HL-60 (cell line): ENCODE results near the gene PER1.

Experiments
- POLR2AphosphoS5 ChIP-seq: IDR thresholded peaks from 2 replicates; pipeline ENCODE4 v1.6.1; 2012; ENCODE audit warnings: low read depth
- TF ChIP-seq, protein P1 (sequence below): IDR thresholded peaks from one replicate; pipeline ENCODE4 v1.5.1; 2011; ENCODE audit warnings: low read length, control low read depth, inconsistent platforms; ENCODE audit not compliant: insufficient read depth
- TF ChIP-seq, protein P2 (sequence below): IDR thresholded peaks from 2 replicates; pipeline ENCODE4 v1.6.1; 2012; ENCODE audit warnings: low read depth; ENCODE audit not compliant: insufficient replicate concordance

DNA sequence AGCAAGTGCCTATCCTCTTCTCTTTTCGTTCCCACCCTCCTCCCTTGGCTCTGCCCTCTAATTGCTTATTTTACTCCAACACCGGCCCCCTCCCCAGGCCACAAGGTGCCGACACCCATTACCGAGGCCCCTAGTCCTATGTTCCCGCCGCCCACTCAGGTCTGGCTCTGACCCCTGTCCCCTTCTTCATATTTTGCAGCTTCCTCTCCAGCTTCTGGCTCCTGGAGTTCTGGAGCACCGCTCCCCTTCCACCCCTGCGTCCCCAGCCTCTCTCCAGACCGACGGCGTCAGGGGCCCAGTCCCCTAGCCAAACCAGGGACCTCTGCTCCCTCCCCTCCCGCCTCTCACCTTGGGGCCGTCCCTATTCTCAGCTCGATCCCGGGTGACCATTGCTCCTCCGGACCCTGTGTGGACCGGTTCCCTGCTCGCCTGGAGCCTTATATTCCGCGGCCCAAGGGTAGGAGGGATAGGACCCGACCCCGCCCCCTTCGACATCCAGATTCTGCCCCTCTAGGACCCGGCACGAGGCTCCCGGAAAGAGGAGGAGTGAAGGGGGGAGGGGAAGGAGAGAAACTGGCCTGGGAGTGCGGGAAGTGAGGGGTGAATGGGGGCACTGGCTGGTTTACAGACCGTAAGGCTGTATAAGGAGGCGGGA is 28.4 kb downstream of the PER1 start, which contains the start of gene HES7:
- TF ChIP-seq, protein P1, sequence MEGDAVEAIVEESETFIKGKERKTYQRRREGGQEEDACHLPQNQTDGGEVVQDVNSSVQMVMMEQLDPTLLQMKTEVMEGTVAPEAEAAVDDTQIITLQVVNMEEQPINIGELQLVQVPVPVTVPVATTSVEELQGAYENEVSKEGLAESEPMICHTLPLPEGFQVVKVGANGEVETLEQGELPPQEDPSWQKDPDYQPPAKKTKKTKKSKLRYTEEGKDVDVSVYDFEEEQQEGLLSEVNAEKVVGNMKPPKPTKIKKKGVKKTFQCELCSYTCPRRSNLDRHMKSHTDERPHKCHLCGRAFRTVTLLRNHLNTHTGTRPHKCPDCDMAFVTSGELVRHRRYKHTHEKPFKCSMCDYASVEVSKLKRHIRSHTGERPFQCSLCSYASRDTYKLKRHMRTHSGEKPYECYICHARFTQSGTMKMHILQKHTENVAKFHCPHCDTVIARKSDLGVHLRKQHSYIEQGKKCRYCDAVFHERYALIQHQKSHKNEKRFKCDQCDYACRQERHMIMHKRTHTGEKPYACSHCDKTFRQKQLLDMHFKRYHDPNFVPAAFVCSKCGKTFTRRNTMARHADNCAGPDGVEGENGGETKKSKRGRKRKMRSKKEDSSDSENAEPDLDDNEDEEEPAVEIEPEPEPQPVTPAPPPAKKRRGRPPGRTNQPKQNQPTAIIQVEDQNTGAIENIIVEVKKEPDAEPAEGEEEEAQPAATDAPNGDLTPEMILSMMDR: no peak
- TF ChIP-seq POLR2AphosphoS5: no peak
- TF ChIP-seq, protein P2, sequence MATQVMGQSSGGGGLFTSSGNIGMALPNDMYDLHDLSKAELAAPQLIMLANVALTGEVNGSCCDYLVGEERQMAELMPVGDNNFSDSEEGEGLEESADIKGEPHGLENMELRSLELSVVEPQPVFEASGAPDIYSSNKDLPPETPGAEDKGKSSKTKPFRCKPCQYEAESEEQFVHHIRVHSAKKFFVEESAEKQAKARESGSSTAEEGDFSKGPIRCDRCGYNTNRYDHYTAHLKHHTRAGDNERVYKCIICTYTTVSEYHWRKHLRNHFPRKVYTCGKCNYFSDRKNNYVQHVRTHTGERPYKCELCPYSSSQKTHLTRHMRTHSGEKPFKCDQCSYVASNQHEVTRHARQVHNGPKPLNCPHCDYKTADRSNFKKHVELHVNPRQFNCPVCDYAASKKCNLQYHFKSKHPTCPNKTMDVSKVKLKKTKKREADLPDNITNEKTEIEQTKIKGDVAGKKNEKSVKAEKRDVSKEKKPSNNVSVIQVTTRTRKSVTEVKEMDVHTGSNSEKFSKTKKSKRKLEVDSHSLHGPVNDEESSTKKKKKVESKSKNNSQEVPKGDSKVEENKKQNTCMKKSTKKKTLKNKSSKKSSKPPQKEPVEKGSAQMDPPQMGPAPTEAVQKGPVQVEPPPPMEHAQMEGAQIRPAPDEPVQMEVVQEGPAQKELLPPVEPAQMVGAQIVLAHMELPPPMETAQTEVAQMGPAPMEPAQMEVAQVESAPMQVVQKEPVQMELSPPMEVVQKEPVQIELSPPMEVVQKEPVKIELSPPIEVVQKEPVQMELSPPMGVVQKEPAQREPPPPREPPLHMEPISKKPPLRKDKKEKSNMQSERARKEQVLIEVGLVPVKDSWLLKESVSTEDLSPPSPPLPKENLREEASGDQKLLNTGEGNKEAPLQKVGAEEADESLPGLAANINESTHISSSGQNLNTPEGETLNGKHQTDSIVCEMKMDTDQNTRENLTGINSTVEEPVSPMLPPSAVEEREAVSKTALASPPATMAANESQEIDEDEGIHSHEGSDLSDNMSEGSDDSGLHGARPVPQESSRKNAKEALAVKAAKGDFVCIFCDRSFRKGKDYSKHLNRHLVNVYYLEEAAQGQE: no peak
